Measurements from ENCODE around the gene CA5A.

DNA sequence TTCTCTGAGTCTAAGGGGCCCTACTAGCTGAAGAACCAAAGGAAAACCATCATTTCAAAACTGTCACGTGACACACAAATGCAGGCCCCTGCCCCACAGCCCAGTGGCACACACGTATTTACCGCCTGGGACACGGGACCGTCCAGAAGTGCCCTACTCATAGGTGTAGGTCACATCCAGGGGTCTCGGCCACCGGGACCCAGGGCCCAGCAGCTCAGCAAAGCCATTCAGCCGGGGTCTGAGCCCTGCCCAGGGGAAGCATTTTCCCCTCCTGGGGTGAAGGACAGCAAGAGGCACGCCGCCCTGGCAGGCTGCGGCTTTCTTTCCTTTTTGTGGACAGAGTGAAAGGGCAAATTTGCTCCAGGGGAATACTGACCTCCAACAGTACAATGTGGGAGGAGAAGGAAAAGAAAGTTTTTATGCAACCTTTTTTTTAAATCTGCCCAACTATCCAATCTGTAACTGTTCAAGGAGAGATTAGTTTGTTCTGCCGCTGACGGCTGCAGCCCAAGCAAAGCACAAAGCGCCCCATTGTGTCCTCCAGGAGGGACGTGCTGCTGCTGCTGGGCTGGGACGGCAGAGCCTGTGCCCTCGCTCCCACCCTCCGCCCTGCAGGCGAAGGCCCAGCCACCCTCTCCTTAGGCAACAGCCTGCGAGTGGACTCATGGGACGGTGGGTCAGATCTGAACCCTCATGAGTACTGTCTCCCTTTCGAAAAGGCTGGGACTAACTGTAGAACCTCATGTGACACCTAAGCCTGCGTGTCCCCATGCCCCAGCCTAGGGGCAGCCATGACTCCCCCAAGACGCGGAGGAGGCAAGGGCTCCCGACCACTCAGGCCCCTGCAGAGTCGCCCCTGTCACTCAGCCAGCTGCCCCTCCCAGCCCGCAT lies 88.3 kb downstream of the CA5A start:
- TF ChIP-seq, protein P1, sequence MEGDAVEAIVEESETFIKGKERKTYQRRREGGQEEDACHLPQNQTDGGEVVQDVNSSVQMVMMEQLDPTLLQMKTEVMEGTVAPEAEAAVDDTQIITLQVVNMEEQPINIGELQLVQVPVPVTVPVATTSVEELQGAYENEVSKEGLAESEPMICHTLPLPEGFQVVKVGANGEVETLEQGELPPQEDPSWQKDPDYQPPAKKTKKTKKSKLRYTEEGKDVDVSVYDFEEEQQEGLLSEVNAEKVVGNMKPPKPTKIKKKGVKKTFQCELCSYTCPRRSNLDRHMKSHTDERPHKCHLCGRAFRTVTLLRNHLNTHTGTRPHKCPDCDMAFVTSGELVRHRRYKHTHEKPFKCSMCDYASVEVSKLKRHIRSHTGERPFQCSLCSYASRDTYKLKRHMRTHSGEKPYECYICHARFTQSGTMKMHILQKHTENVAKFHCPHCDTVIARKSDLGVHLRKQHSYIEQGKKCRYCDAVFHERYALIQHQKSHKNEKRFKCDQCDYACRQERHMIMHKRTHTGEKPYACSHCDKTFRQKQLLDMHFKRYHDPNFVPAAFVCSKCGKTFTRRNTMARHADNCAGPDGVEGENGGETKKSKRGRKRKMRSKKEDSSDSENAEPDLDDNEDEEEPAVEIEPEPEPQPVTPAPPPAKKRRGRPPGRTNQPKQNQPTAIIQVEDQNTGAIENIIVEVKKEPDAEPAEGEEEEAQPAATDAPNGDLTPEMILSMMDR (IDR thresholded peaks at IDR 0.05): no peak
- TF ChIP-seq POLR2A (IDR thresholded peaks at IDR 0.05): no peak

Data from heart left ventricle (tissue), 13 donors.